Activated CD8-positive, alpha-beta memory T cell treated with anti-CD3 and anti-CD28 coated beads for 1 hour (primary cell): ENCODE measurements around the gene TTC38.
"Not testable (repeated sequence)": the region's sequence is repeated elsewhere in the genome, so short reads cannot be mapped to it uniquely, and the experiment has no call there.

Experiments used
- DNase-seq, 2 donors: peaks; one replicate each; pipeline ENCODE4 v3.0.0-alpha.2; 2020; ENCODE audit warnings: low read depth in 1 of 2; ENCODE audit errors: extremely low read depth in 1 of 2

The TTC38 gene

GRCh38 chr22:46245511-46245910 lies 22.3 kb upstream of the TTC38 start:
- DNase-seq: no peak

- no peak for DNase-seq
Observed at GRCh38 chr22:46246178-46246577, 21.6 kb upstream of the TTC38 start.

GRCh38 chr22:46247443-46247975 lies 20.3 kb upstream of the TTC38 start:
- DNase-seq: no peak

- peak; percentile 76 to 85 for DNase-seq
Observed at GRCh38 chr22:46250035-46250782, 17.6 kb upstream of the TTC38 start, which contains the start of gene CDPF1. CDPF1 (minus strand) TSS chr22:46250293; CDS start chr22:46248284, 2,009 bp downstream.

GRCh38 chr22:46250783-46251125 lies 17.1 kb upstream of the TTC38 start:
- no peak for DNase-seq

- no peak for DNase-seq
Observed at GRCh38 chr22:46251266-46251665, 16.5 kb upstream of the TTC38 start.

- no peak for DNase-seq
Observed at GRCh38 chr22:46251816-46252380, 15.9 kb upstream of the TTC38 start.

GRCh38 chr22:46256358-46256958 lies 11.3 kb upstream of the TTC38 start:
- no peak for DNase-seq

GRCh38 chr22:46259374-46259773 lies 8.4 kb upstream of the TTC38 start:
- DNase-seq: no peak

- no peak for DNase-seq
Observed at GRCh38 chr22:46260038-46260437, 7.8 kb upstream of the TTC38 start.

- DNase-seq: no peak
Observed at GRCh38 chr22:46262449-46263215, 5.2 kb upstream of the TTC38 start.

- no peak for DNase-seq
Observed at GRCh38 chr22:46263216-46263590, 4.6 kb upstream of the TTC38 start, which contains the start of gene PKDREJ. PKDREJ (minus strand) TSS chr22:46263343; CDS start chr22:46263322, 21 bp downstream.

- DNase-seq: not testable (repeated sequence)
Observed at GRCh38 chr22:46264520-46264919, 3.3 kb upstream of the TTC38 start.

- DNase-seq: not testable (repeated sequence)
Observed at GRCh38 chr22:46265627-46266026, 2.2 kb upstream of the TTC38 start.

GRCh38 chr22:46269564-46269963 lies 1.8 kb downstream of the TTC38 start:
- no peak for DNase-seq

GRCh38 chr22:46272196-46272595 lies 4.4 kb downstream of the TTC38 start:
- no peak for DNase-seq

- DNase-seq: no peak
Observed at GRCh38 chr22:46272762-46273431, 5.1 kb downstream of the TTC38 start.

- no peak for DNase-seq
Observed at GRCh38 chr22:46273432-46274148, 5.8 kb downstream of the TTC38 start.

GRCh38 chr22:46274381-46274780 lies 6.6 kb downstream of the TTC38 start:
- DNase-seq: no peak
